Muscle of leg (tissue), 11 donors: ENCODE results near the gene SUGCT. TPM values are rescaled to one million over a fixed set of nuclear protein-coding genes. Genes with fewer than 3 reads are reported as not detected.

Source experiments
- DNase-seq: peaks from one replicate; pipeline ENCODE4 v3.0.0; 2013
- H3K27ac ChIP-seq: one replicate; pipeline ENCODE4 v1.5.1; 2013; ENCODE audit warnings: mild to moderate bottlenecking, low read length, control low read depth
- H3K27me3 ChIP-seq: one replicate; pipeline ENCODE4 v1.6.1; 2013; ENCODE audit warnings: low read length; ENCODE audit not compliant: control insufficient read depth, insufficient read depth
- H3K36me3 ChIP-seq: one replicate; pipeline ENCODE4 v1.6.1; 2013; ENCODE audit warnings: low read length; ENCODE audit not compliant: control insufficient read depth, insufficient read depth
- H3K4me1 ChIP-seq: one replicate; pipeline ENCODE4 v1.6.1; 2013; ENCODE audit warnings: low read length; ENCODE audit not compliant: control insufficient read depth, insufficient read depth
- H3K4me3 ChIP-seq: one replicate; pipeline ENCODE4 v1.5.1; 2013; ENCODE audit warnings: low read length, control low read depth
- H3K9me3 ChIP-seq: replicated peaks from 2 replicates; pipeline ENCODE4 v1.6.1; 2013; ENCODE audit warnings: low read depth, low read length; ENCODE audit not compliant: control insufficient read depth
- WGBS: methylation state at CpG from one replicate; pipeline ENCODE4 v1.1.5; 2013; ENCODE audit warnings: missing lambda C conversion rate; ENCODE audit not compliant: insufficient coverage; 5-methylcytosine and 5-hydroxymethylcytosine counted together
- polyA plus RNA-seq, 8 donors: library from polyadenylated mRNA; unstranded; fragments of 120-200 nt; gene quantifications; one replicate each; pipeline versions ENCODE4 v1.2.1 to v1.2.3, GENCODE V29; 2013; ENCODE audit warnings: inconsistent platforms in 1 of 8, low replicate concordance in 1 of 8; ENCODE audit not compliant: insufficient read length in 8 of 8, insufficient read depth in 1 of 8
- total RNA-seq: library from RNA; stranded (reverse); fragments of 120-200 nt; gene quantifications from one replicate; pipeline ENCODE4 v1.2.4, GENCODE V29; 2013

SUGCT gene
- total and polyA plus RNA-seq, 9 donors: 1.7 to 6.1 (median 3.3) TPM

DNA sequence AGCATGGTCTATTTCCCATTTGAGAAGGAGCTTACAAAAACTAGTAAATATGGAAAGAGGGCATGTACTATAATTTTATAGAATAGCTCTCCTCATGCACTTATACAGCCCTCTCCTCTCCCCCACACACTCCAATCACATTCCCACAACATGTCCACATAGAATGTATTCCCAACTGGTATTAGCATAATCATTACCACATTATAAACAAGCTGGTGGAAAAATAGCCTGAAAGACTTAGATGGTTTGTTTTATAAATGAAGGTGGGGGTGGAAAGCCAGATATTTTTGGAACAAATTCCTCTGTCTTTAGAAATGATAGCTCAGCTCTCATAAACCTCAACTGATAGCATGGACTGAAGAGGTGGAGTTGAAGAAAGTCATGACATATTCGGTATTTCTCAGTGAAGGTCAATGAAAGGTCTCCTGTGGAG is 410.1 kb downstream of the SUGCT start:
- no CpG with 5 or more reads among the region's 1 CpG for WGBS

DNA sequence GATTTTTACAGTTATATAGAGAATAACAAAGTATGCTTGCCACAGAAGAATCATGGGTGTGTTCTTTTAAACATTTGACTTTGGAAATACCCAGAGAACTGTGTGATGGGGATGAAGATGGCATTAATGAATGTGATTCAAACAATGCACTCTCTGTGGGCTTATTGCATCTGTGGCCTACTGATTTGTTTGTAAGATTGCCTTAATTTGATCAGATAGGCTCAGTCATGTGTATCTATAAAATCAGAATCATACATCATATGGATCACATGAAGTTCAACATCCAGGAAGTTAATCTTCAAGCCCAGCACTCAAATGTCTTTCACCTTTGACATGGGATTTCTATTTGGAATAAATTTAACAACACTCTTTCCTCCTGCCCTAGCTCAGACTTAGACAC is 410.9 kb downstream of the SUGCT start:
- no peaks in the 10 kb centered on the region for H3K27me3 ChIP-seq
- no peak overlapping the region for H3K4me3 ChIP-seq
- no peak overlapping the region for H3K27ac ChIP-seq
- H3K36me3 ChIP-seq: no peaks in the 10 kb centered on the region
- no peaks in the 10 kb centered on the region for H3K9me3 ChIP-seq
- no peak for DNase-seq
- H3K4me1 ChIP-seq: peaks cover 2% of the 10 kb centered on the region

More for the DNA sequence above, 410.1 kb downstream of the SUGCT start:
- H3K27ac ChIP-seq: peak overlapping the region; percentile 17
- peak; percentile 72 for DNase-seq
- H3K9me3 ChIP-seq: no peaks in the 10 kb centered on the region
- H3K4me1 ChIP-seq: peaks cover 2% of the 10 kb centered on the region
- H3K27me3 ChIP-seq: no peaks in the 10 kb centered on the region
- no peaks in the 10 kb centered on the region for H3K36me3 ChIP-seq
- no peak overlapping the region for H3K4me3 ChIP-seq

- Histone ChIP-seq H3K36me3 (no peaks in the 10 kb centered on the region), H3K9me3 (no peaks in the 10 kb centered on the region), H3K4me1 (peaks cover 2% of the 10 kb centered on the region), H3K27me3 (no peaks in the 10 kb centered on the region), H3K27ac (no peak overlapping the region), H3K4me3 (no peak overlapping the region)
- no peak for DNase-seq
- WGBS: 81% methylated on average over 2 of the region's 6 CpGs
These were observed 412.1 kb downstream of the SUGCT start for GRCh38 chr7:40546616-40547501.

- 93% methylated on average over 2 of the region's 2 CpGs for WGBS
- Histone ChIP-seq H3K36me3 (no peaks in the 10 kb centered on the region), H3K4me3 (no peak overlapping the region), H3K4me1 (no peaks in the 10 kb centered on the region), H3K9me3 (no peaks in the 10 kb centered on the region), H3K27me3 (no peaks in the 10 kb centered on the region), H3K27ac (no peak overlapping the region)
- no peak for DNase-seq
These were observed 414.7 kb downstream of the SUGCT start for GRCh38 chr7:40549372-40550039.

DNA sequence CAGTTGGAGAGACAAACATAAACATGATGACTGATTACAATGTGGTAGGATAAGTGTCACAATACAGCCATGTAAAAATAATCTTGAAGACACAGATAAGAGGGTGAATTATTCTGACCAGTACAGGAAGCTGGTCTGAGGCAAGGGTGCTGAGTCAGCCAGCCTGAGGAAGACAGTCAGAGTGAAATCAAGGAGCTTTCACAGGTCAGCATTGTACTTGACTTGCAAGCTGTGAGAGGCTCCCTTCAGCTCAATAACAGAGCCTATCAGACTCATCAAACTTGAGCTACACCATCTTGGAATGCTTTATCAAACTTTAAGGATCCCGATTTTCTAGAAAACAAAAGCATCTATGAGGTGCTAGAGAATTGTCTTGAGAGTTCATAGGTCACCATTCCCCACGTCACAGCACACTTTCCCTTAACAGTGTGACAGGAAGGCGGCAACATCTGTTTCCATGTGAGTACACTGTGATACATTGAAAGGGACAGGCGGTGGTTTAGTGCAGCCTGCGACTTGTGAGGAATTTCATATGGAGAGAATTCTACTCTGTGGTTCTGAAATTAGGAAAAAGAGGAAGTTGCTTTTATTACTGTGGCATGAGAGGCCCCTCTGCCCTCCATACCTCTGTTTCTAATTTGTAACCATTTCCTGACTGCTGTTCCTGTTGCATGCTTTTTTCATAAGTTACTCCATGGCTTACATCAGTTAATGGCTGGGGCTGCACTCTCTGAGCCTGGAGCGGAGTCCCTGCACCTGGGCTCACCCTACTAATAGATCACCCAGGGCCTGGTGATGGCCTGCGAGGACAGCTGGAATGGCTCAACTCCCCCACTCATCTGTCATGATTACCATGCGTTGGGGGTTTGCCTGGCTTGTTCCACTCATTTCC is 417.1 kb downstream of the SUGCT start:
- DNase-seq: peak; percentile 43
- Histone ChIP-seq H3K27ac (no peak overlapping the region), H3K4me3 (no peak overlapping the region), H3K9me3 (no peaks in the 10 kb centered on the region), H3K4me1 (no peaks in the 10 kb centered on the region), H3K27me3 (no peaks in the 10 kb centered on the region), H3K36me3 (no peaks in the 10 kb centered on the region)
- WGBS: 33% methylated on average over 3 of the region's 8 CpGs

GRCh38 chr7:40560672-40561071 is 425.9 kb downstream of the SUGCT start:
- no CpG with 5 or more reads among the region's 1 CpG for WGBS
- no peak overlapping the region for H3K27ac ChIP-seq
- H3K9me3 ChIP-seq: no peaks in the 10 kb centered on the region
- no peak for DNase-seq
- H3K4me3 ChIP-seq: no peak overlapping the region
- H3K4me1 ChIP-seq: no peaks in the 10 kb centered on the region
- H3K27me3 ChIP-seq: no peaks in the 10 kb centered on the region
- no peaks in the 10 kb centered on the region for H3K36me3 ChIP-seq

DNA sequence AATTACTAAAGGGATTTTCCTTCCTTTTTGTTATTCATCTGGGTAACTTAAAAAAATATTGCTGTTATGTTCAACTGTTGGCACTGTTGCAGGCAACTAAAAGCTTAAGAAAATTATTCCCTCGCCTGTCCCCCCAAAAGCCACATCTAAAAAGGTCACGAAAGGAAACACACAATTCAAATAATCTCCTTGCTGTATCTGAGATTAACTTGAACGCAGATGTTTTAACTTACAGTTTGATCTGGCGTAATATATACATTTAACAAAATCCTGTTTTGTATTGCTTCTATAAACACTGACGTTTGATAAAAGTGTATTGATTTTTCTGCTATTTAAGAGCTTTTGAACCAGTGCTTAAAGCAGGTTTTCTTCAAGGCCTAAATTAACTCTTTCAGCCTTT is 432.1 kb downstream of the SUGCT start:
- H3K4me1 ChIP-seq: peaks cover 2% of the 10 kb centered on the region
- H3K9me3 ChIP-seq: no peaks in the 10 kb centered on the region
- no peak overlapping the region for H3K4me3 ChIP-seq
- DNase-seq: no peak
- H3K27me3 ChIP-seq: no peaks in the 10 kb centered on the region
- no CpG with 5 or more reads among the region's 5 CpGs for WGBS
- H3K36me3 ChIP-seq: no peaks in the 10 kb centered on the region
- H3K27ac ChIP-seq: no peak overlapping the region

DNA sequence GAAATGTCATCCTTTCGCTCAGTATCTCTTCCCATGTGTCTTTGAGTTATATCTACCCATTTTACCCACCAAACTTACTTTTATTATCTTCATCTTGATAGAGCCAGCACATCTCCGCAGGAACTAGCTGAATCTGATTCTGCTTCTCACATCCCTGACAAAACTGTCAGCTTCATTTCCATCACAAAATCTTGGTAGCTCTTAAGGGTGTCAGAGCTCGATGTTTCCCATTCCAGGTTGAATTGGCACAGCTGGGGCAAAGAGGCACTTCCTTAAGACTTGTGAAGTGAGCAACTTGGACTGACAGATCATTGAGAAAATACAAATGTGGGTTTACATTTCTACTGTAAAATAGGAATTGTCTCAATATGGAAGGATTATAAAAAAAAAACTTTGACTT is 434.5 kb downstream of the SUGCT start:
- no peak for DNase-seq
- H3K27ac ChIP-seq: no peak overlapping the region
- no peaks in the 10 kb centered on the region for H3K36me3 ChIP-seq
- WGBS: 100% methylated on average over 2 of the region's 3 CpGs
- no peaks in the 10 kb centered on the region for H3K9me3 ChIP-seq
- H3K27me3 ChIP-seq: no peaks in the 10 kb centered on the region
- no peak overlapping the region for H3K4me3 ChIP-seq
- peaks cover 13% of the 10 kb centered on the region for H3K4me1 ChIP-seq

- Histone ChIP-seq H3K27me3 (no peaks in the 10 kb centered on the region), H3K9me3 (no peaks in the 10 kb centered on the region), H3K36me3 (no peaks in the 10 kb centered on the region), H3K4me3 (no peak overlapping the region), H3K4me1 (peaks cover 13% of the 10 kb centered on the region), H3K27ac (no peak overlapping the region)
- WGBS: 29% methylated on average over 1 of the region's 1 CpG
- DNase-seq: peak; percentile 33
These were observed 435.4 kb downstream of the SUGCT start for GRCh38 chr7:40570223-40570622.

- H3K9me3 ChIP-seq: peaks cover 2% of the 10 kb centered on the region
- no peaks in the 10 kb centered on the region for H3K27me3 ChIP-seq
- peaks cover 13% of the 10 kb centered on the region for H3K4me1 ChIP-seq
- H3K27ac ChIP-seq: no peak overlapping the region
- H3K36me3 ChIP-seq: no peaks in the 10 kb centered on the region
- no peak for DNase-seq
- H3K4me3 ChIP-seq: no peak overlapping the region
- 42% methylated on average over 3 of the region's 5 CpGs for WGBS
These were observed 437.0 kb downstream of the SUGCT start for GRCh38 chr7:40571796-40572195.
